IPS-20b (cell line): ENCODE measurements around the gene ENG.

Source experiments
- H3K27ac ChIP-seq: one replicate; pipeline ENCODE4 v1.5.1; 2013; ENCODE audit warnings: low read length
- H3K27me3 ChIP-seq: 2 replicates; pipeline ENCODE4 v1.6.1; 2013; ENCODE audit warnings: mild to moderate bottlenecking, low read length, inconsistent platforms; ENCODE audit not compliant: insufficient read depth
- H3K36me3 ChIP-seq: 2 replicates; pipeline ENCODE4 v1.6.1; 2013; ENCODE audit warnings: low read depth, mild to moderate bottlenecking, inconsistent platforms, low read length, moderate library complexity; ENCODE audit not compliant: insufficient read depth
- H3K4me1 ChIP-seq: 2 replicates; pipeline ENCODE4 v1.6.1; 2013; ENCODE audit warnings: mild to moderate bottlenecking, control low read depth, inconsistent platforms, low read length, moderate library complexity; ENCODE audit not compliant: insufficient read depth
- H3K4me3 ChIP-seq: 2 replicates; pipeline ENCODE4 v1.5.1; 2013; ENCODE audit warnings: mild to moderate bottlenecking, low read length, inconsistent platforms
- H3K9ac ChIP-seq: 2 replicates; pipeline ENCODE4 v1.6.1; 2013; ENCODE audit warnings: low read depth, mild to moderate bottlenecking, inconsistent platforms, low read length, moderate library complexity
- H3K9me3 ChIP-seq: 2 replicates; pipeline ENCODE4 v1.6.1; 2013; ENCODE audit warnings: mild to moderate bottlenecking, low read depth, low read length, inconsistent platforms; ENCODE audit not compliant: insufficient read depth

The ENG gene

GRCh38 chr9:127854184-127854806 is at the start of gene ENG:
Gene ENG (minus strand): TSS chr9:127854658. CDS start chr9:127854355, 303 bp downstream.
- H3K27me3 ChIP-seq: no peaks in the 10 kb centered on the region
- no peaks in the 10 kb centered on the region for H3K36me3 ChIP-seq
- no peak within 1 kb of the TSS for H3K9ac ChIP-seq
- H3K4me3 ChIP-seq: no peak within 1 kb of the TSS
- H3K9me3 ChIP-seq: peaks cover 2% of the 10 kb centered on the region
- no peak within 1 kb of the TSS for H3K27ac ChIP-seq
- peaks cover 5% of the 10 kb centered on the region; the same call in 1 of the 2 replicates for H3K4me1 ChIP-seq

- H3K9ac ChIP-seq: no peak overlapping the region
- H3K27me3 ChIP-seq: no peaks in the 10 kb centered on the region
- H3K4me1 ChIP-seq: peaks cover 7% of the 10 kb centered on the region; the same call in 1 of the 2 replicates
- H3K9me3 ChIP-seq: no peaks in the 10 kb centered on the region
- no peak overlapping the region for H3K27ac ChIP-seq
- no peaks in the 10 kb centered on the region for H3K36me3 ChIP-seq
- no peak overlapping the region; the same call in 1 of the 2 replicates for H3K4me3 ChIP-seq
Observed at GRCh38 chr9:127903557-127904475, 49.4 kb upstream of the ENG start.

- no peak within 1 kb of the TSS for H3K27ac ChIP-seq
- no peaks in the 10 kb centered on the region for H3K9me3 ChIP-seq
- peaks cover 4% of the 10 kb centered on the region; the same call in 1 of the 2 replicates for H3K4me1 ChIP-seq
- H3K36me3 ChIP-seq: peaks cover 20% of the 10 kb centered on the region
- H3K9ac ChIP-seq: peak within 1 kb of the TSS; percentile 74
- H3K4me3 ChIP-seq: peak within 1 kb of the TSS; percentile 81
- no peaks in the 10 kb centered on the region for H3K27me3 ChIP-seq
Observed at GRCh38 chr9:127899128-127899943, 44.9 kb upstream of the ENG start, which contains the start of gene ST6GALNAC6. Gene ST6GALNAC6 (minus strand): TSS chr9:127899603. CDS start chr9:127897981, 1,622 bp downstream.

- H3K27me3 ChIP-seq: no peaks in the 10 kb centered on the region
- H3K9me3 ChIP-seq: no peaks in the 10 kb centered on the region
- H3K4me3 ChIP-seq: peak overlapping the region; percentile 81
- peak overlapping the region; percentile 74 for H3K9ac ChIP-seq
- H3K27ac ChIP-seq: no peak overlapping the region
- peaks cover 27% of the 10 kb centered on the region for H3K36me3 ChIP-seq
- no peaks in the 10 kb centered on the region for H3K4me1 ChIP-seq
Observed at GRCh38 chr9:127898433-127899127, 44.1 kb upstream of the ENG start.

- H3K27me3 ChIP-seq: no peaks in the 10 kb centered on the region
- peaks cover 7% of the 10 kb centered on the region; the same call in 1 of the 2 replicates for H3K9me3 ChIP-seq
- H3K36me3 ChIP-seq: peaks cover 41% of the 10 kb centered on the region
- H3K4me1 ChIP-seq: no peaks in the 10 kb centered on the region
- H3K4me3 ChIP-seq: peak overlapping the region; percentile 41; the same call in 1 of the 2 replicates
- H3K27ac ChIP-seq: no peak overlapping the region
- H3K9ac ChIP-seq: no peak overlapping the region; the same call in 1 of the 2 replicates
Observed at GRCh38 chr9:127897193-127897692, 42.8 kb upstream of the ENG start.

- peak overlapping the region; percentile 41; the same call in 1 of the 2 replicates for H3K4me3 ChIP-seq
- no peaks in the 10 kb centered on the region for H3K27me3 ChIP-seq
- no peaks in the 10 kb centered on the region for H3K4me1 ChIP-seq
- no peak overlapping the region; the same call in 1 of the 2 replicates for H3K9ac ChIP-seq
- peaks cover 7% of the 10 kb centered on the region; the same call in 1 of the 2 replicates for H3K9me3 ChIP-seq
- no peak overlapping the region for H3K27ac ChIP-seq
- H3K36me3 ChIP-seq: peaks cover 44% of the 10 kb centered on the region
Observed at GRCh38 chr9:127896395-127897192, 42.1 kb upstream of the ENG start.

- Histone ChIP-seq H3K9me3 (peaks cover 7% of the 10 kb centered on the region; the same call in 1 of the 2 replicates), H3K27me3 (no peaks in the 10 kb centered on the region), H3K9ac (no peak overlapping the region), H3K4me1 (no peaks in the 10 kb centered on the region), H3K36me3 (peaks cover 47% of the 10 kb centered on the region), H3K27ac (no peak overlapping the region), H3K4me3 (no peak overlapping the region)
Observed at GRCh38 chr9:127895811-127896210, 41.4 kb upstream of the ENG start.

DNA sequence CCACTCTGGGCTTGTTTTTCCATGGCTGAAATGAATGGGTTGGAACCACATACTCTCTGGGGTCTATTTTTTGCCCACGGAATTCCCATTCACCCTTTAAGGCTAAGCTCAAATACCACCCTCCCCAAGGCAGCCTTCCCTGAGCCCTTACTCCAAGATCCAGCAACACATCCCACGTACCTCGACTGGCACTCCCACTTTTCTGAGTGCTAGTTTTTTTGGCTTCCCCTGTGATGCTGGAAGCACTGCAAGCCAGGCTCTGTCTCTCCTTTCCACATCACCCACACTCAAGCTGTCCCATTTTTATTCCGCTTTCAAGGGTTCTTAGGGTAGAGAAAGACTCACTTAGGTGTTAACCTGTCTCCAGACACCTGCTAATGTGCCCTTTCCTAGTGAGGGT is 38.9 kb upstream of the ENG start:
- no peaks in the 10 kb centered on the region for H3K27me3 ChIP-seq
- peaks cover 58% of the 10 kb centered on the region for H3K36me3 ChIP-seq
- no peak overlapping the region for H3K9ac ChIP-seq
- no peak overlapping the region for H3K4me3 ChIP-seq
- peaks cover 7% of the 10 kb centered on the region; the same call in 1 of the 2 replicates for H3K9me3 ChIP-seq
- H3K27ac ChIP-seq: no peak overlapping the region
- H3K4me1 ChIP-seq: no peaks in the 10 kb centered on the region

DNA sequence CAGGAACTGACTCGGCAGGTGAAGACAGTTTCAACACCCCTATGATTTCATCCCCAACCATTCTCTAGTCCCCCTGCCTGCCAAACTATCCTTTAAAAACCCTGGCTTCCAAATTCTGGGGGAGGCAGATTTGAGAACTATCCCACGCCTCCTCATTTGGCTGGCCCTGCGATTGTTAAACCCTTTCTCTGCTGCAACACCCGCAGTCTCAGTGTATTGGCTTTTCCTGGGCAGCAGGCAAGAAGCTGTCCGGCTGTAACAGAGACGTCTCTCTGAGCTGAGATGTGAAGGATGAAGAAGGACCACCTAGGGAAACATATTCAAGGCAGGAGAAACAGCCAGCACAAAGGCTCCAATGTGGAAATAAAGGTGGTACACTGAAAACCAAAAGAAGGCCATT is 38.4 kb upstream of the ENG start:
- Histone ChIP-seq H3K4me3 (no peak overlapping the region), H3K9ac (no peak overlapping the region), H3K27me3 (no peaks in the 10 kb centered on the region), H3K9me3 (peaks cover 7% of the 10 kb centered on the region; the same call in 1 of the 2 replicates), H3K27ac (no peak overlapping the region), H3K4me1 (no peaks in the 10 kb centered on the region), H3K36me3 (peaks cover 60% of the 10 kb centered on the region)

GRCh38 chr9:127890053-127890452 is 35.6 kb upstream of the ENG start:
- Histone ChIP-seq H3K4me3 (no peak overlapping the region), H3K9ac (no peak overlapping the region), H3K27me3 (no peaks in the 10 kb centered on the region), H3K9me3 (peaks cover 7% of the 10 kb centered on the region; the same call in 1 of the 2 replicates), H3K4me1 (no peaks in the 10 kb centered on the region), H3K27ac (no peak overlapping the region), H3K36me3 (peaks cover 58% of the 10 kb centered on the region)
